Vein endothelial cell (primary cell): ENCODE data around the gene CAV2. TPM values are rescaled to one million over a fixed set of nuclear protein-coding genes. Genes with fewer than 3 reads are reported as not detected.

Source experiments
- total RNA-seq: library from RNA; depleted of rRNA; stranded (reverse); fragments of >200 nt; gene quantifications from 2 replicates; pipeline ENCODE4 v1.2.3, GENCODE V29; 2012

Gene CAV2
- total RNA-seq: 275 and 368 TPM in 2 replicates

GRCh38 chr7:116499168-116500077 lies at the start of gene CAV2:
Gene CAV2 (plus strand): TSS chr7:116499738. CDS start chr7:116499782, 44 bp downstream.

GRCh38 chr7:116524609-116525297 lies 25.2 kb downstream of the CAV2 start, which contains the start of gene CAV1:
Gene CAV1 (plus strand): TSS chr7:116525036. CDS start chr7:116525063, 27 bp downstream.

Other genes with a start within 250 kb of the CAV2 start
- gene CAV1, start 25.3 kb downstream of the CAV2 start, total RNA-seq: 1,540 and 2,359 TPM in 2 replicates
- 103 and 106 TPM in 2 replicates for gene MET, start 172.5 kb downstream of the CAV2 start, total RNA-seq